GM19452 (cell line): ENCODE results near the gene ACAN.

Experiments
- ATAC-seq: cut with Tn5 transposase; IDR thresholded peaks from one replicate; pipeline ENCODE4 v1.9.1; 2021; ENCODE audit not compliant: unreplicated experiment

Gene ACAN

GRCh38 chr15:88918738-88919137, 115.5 kb downstream of the ACAN start:
- ATAC-seq = peak; percentile 71

- no peak for ATAC-seq
These were observed 117.1 kb downstream of the ACAN start for GRCh38 chr15:88920186-88920891.

GRCh38 chr15:88920892-88921435, 117.7 kb downstream of the ACAN start:
- peak; percentile 72 for ATAC-seq
